ENCODE data around the gene ZFP36.

The ZFP36 gene

GRCh38 chr19:39370735-39371134 is 35.9 kb upstream of the ZFP36 start:
- no peaks in the 10 kb centered on the region for H3K4me1 ChIP-seq (ENCODE audit: low read length)
- H3K4me2 ChIP-seq (ENCODE audit: low read length), result no peak overlapping the region
- no peak overlapping the region for H2AFZ ChIP-seq (ENCODE audit: low read depth, low read length)
- no peak overlapping the region for H3K27ac ChIP-seq (ENCODE audit: low read length)
- H4K20me1 ChIP-seq (ENCODE audit: insufficient read depth, low read length), result peaks cover 8% of the 10 kb centered on the region; the same call in 1 of the 2 replicates
- no peak overlapping the region for H3K4me3 ChIP-seq (ENCODE audit: low read length)
- H3K27me3 ChIP-seq (ENCODE audit: low read depth, low read length), result no peaks in the 10 kb centered on the region
- no peak overlapping the region for H3K9ac ChIP-seq (ENCODE audit: low read length)
- H3K79me2 ChIP-seq (ENCODE audit: low read length), result no peaks in the 10 kb centered on the region
- peaks cover 55% of the 10 kb centered on the region for H3K36me3 ChIP-seq (replicated peaks; ENCODE audit: low read depth, low read length)
- TF ChIP-seq CTCF (IDR thresholded peaks at IDR 0.05; ENCODE audit: low read depth, low read length) (no peak), EZH2phosphoT487 (IDR thresholded peaks at IDR 0.05; ENCODE audit: low read depth) (no peak)
- no peaks in the 10 kb centered on the region for H3K9me3 ChIP-seq (ENCODE audit: insufficient read depth, low read length)

GRCh38 chr19:39372047-39372802 is 34.4 kb upstream of the ZFP36 start:
- H3K4me2 ChIP-seq (ENCODE audit: low read length), result no peak overlapping the region
- no peak overlapping the region for H3K4me3 ChIP-seq (ENCODE audit: low read length)
- no peak overlapping the region for H3K9ac ChIP-seq (ENCODE audit: low read length)

GRCh38 chr19:39372941-39373340 is 33.7 kb upstream of the ZFP36 start:
- Histone ChIP-seq H3K4me1 (ENCODE audit: low read length) (peaks cover 2% of the 10 kb centered on the region; the same call in 1 of the 2 replicates), H3K4me3 (ENCODE audit: low read length) (no peak overlapping the region), H3K9me3 (ENCODE audit: insufficient read depth, low read length) (no peaks in the 10 kb centered on the region), H3K27ac (ENCODE audit: low read length) (no peak overlapping the region), H4K20me1 (ENCODE audit: insufficient read depth, low read length) (peaks cover 8% of the 10 kb centered on the region; the same call in 1 of the 2 replicates), H3K27me3 (ENCODE audit: low read depth, low read length) (no peaks in the 10 kb centered on the region), H2AFZ (ENCODE audit: low read depth, low read length) (no peak overlapping the region), H3K79me2 (ENCODE audit: low read length) (no peaks in the 10 kb centered on the region), H3K4me2 (ENCODE audit: low read length) (no peak overlapping the region), H3K36me3 (replicated peaks; ENCODE audit: low read depth, low read length) (peaks cover 71% of the 10 kb centered on the region), H3K9ac (ENCODE audit: low read length) (no peak overlapping the region)
- TF ChIP-seq CTCF (IDR thresholded peaks at IDR 0.05; ENCODE audit: low read depth, low read length) (no peak), EZH2phosphoT487 (IDR thresholded peaks at IDR 0.05; ENCODE audit: low read depth) (no peak)

More at GRCh38 chr19:39372047-39372802, 34.4 kb upstream of the ZFP36 start:
- Histone ChIP-seq H3K36me3 (replicated peaks; ENCODE audit: low read depth, low read length) (peaks cover 64% of the 10 kb centered on the region), H4K20me1 (ENCODE audit: insufficient read depth, low read length) (peaks cover 8% of the 10 kb centered on the region; the same call in 1 of the 2 replicates), H3K79me2 (ENCODE audit: low read length) (no peaks in the 10 kb centered on the region), H3K27ac (ENCODE audit: low read length) (no peak overlapping the region), H3K4me1 (ENCODE audit: low read length) (no peaks in the 10 kb centered on the region), H3K27me3 (ENCODE audit: low read depth, low read length) (no peaks in the 10 kb centered on the region), H3K9me3 (ENCODE audit: insufficient read depth, low read length) (no peaks in the 10 kb centered on the region), H2AFZ (ENCODE audit: low read depth, low read length) (no peak overlapping the region)
- TF ChIP-seq CTCF (IDR thresholded peaks at IDR 0.05; ENCODE audit: low read depth, low read length) (no peak), EZH2phosphoT487 (IDR thresholded peaks at IDR 0.05; ENCODE audit: low read depth) (no peak)

- TF ChIP-seq CTCF (IDR thresholded peaks at IDR 0.05; ENCODE audit: low read depth, low read length), result no peak
- no peak for TF ChIP-seq EZH2phosphoT487 (IDR thresholded peaks at IDR 0.05; ENCODE audit: low read depth)
- H3K9me3 ChIP-seq (ENCODE audit: insufficient read depth, low read length), result no peaks in the 10 kb centered on the region
- H4K20me1 ChIP-seq (ENCODE audit: insufficient read depth, low read length), result 0 out of 2 replicates have a peak, but pooled peaks cover 4% of the 10 kb centered on the region
- H3K9ac ChIP-seq (ENCODE audit: low read length), result no peak overlapping the region
- no peak overlapping the region for H3K27ac ChIP-seq (ENCODE audit: low read length)
- H2AFZ ChIP-seq (ENCODE audit: low read depth, low read length), result no peak overlapping the region
- H3K4me2 ChIP-seq (ENCODE audit: low read length), result no peak overlapping the region
- no peaks in the 10 kb centered on the region for H3K27me3 ChIP-seq (ENCODE audit: low read depth, low read length)
- H3K36me3 ChIP-seq (replicated peaks; ENCODE audit: low read depth, low read length), result peaks cover 76% of the 10 kb centered on the region
- no peak overlapping the region for H3K4me3 ChIP-seq (ENCODE audit: low read length)
- H3K79me2 ChIP-seq (ENCODE audit: low read length), result no peaks in the 10 kb centered on the region
- peaks cover 7% of the 10 kb centered on the region; the same call in 1 of the 2 replicates for H3K4me1 ChIP-seq (ENCODE audit: low read length)
Measured at GRCh38 chr19:39375929-39376328, 30.7 kb upstream of the ZFP36 start.
